Adrenal gland (tissue), 5 donors: ENCODE measurements around the gene NOL4L.

Source experiments
- CTCF ChIP-seq, 6 experiments: fragments of 450-650 bp in 4 of 6; fragments of 200-600 bp in 2 of 6; sonication (generic) in 1 of 6; IDR thresholded peaks; 1 replicate in 5 of 6; 2 replicates in 1 of 6; pipeline versions ENCODE4 v1.5.1 to v1.8.0; 2016 to 2021; ENCODE audit warnings: antibody characterized with exemption in 6 of 6, mild to moderate bottlenecking in 2 of 6, moderate library complexity in 1 of 6
- POLR2A ChIP-seq, 2 donors: fragments of 450-650 bp; IDR thresholded peaks; one replicate each; pipeline ENCODE4 v1.6.1; 2017; ENCODE audit warnings: antibody characterized with exemption in 2 of 2, mild to moderate bottlenecking in 2 of 2, moderate library complexity in 1 of 2
- donor health status: DM: no; HTN: no; CAD: no.

- TF ChIP-seq CTCF (IDR thresholded peaks at IDR 0.05) (no peak), POLR2A (IDR thresholded peaks at IDR 0.05) (no peak)
Measured at GRCh38 chr20:32431457-32431856, 153.7 kb downstream of the NOL4L start.
